ENCODE data around the gene DNAJC6. TPM values are rescaled to one million over a fixed set of nuclear protein-coding genes. Genes with fewer than 3 reads are reported as not detected.

Gene DNAJC6
- total RNA-seq, 4 donors from 2014 or later: 2.8 to 9.2 (median 5.3) TPM

DNA sequence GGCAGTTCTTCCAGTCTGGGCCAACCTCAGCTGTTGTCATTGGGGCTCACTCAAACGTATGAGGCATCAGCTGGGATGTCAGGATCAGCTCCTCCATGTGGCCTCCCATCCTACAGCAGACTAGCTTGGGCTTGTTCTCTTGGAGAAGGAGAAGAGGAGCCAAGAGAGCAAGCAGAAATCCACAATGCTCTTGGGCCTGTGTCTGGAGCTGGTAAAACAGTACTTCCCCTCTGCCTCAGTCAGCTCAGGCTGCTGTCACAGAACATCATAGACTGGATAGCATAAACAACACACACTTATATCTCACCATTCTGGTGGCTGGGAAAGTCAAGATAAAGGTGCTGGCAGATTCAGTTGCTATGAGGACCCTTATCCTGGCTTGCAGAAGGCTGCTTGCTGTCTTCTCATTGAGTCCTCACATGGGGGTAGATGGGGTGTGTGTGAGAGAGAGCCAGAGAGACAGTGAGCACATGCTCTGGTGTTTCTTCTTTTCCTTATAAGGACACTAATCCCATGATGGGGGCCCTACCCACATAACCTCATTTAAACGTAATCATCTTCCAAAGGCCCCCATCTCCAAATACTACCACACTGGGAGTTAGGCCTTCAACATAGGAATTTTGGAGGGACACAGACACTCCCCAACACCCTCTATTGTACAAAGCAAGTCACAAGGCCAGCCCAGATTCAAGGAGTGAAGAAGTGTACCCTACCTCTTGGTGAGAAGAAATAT, 16.3 kb upstream of the DNAJC6 start:
- intact Hi-C loops (cut with DNase I): no loop called here
- no peak for DNase-seq
- no peaks in the 10 kb centered on the region for H3K27me3 ChIP-seq
- WGBS, 2 donors: 88 to 93% methylated on average over 2 of the region's 2 CpGs
- no peak overlapping the region for H3K27ac ChIP-seq
- no peak for TF ChIP-seq CTCF (IDR thresholded peaks at IDR 0.05)
- no peak for TF ChIP-seq POLR2A (IDR thresholded peaks at IDR 0.05)
- H3K4me3 ChIP-seq (replicated peaks in 1 of 3): no peak overlapping the region
- H3K4me1 ChIP-seq: no peaks in the 10 kb centered on the region
- H3K9me3 ChIP-seq: no peaks in the 10 kb centered on the region
- H3K36me3 ChIP-seq: no peaks in the 10 kb centered on the region

DNA sequence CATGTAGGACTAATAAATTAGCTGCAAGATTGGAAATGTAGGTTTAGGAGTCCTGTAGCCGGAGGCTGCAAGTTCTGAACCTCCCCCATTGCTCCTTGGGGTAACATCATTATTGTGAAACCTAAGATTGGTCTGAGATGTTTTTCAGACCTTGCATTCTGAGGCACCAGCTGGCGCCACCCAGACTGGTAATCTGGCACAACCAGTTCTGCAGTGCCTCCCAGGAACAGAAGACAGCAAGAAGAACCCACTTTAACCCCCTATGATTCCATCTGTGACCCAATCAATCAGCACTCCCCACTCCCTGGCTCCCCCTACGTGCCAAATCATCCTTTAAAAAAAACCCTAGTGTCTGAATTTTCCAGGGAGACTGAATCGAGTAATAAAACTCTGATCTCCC, 11.6 kb upstream of the DNAJC6 start:
- Histone ChIP-seq H3K27me3 (no peaks in the 10 kb centered on the region), H3K36me3 (no peaks in the 10 kb centered on the region), H3K27ac (no peak overlapping the region), H3K4me3 (replicated peaks in 1 of 3) (no peak overlapping the region), H3K4me1 (no peaks in the 10 kb centered on the region), H3K9me3 (no peaks in the 10 kb centered on the region)
- intact Hi-C loops (cut with DNase I): no loop called here
- DNase-seq: no peak
- no peak for TF ChIP-seq CTCF (IDR thresholded peaks at IDR 0.05)
- no peak for TF ChIP-seq POLR2A (IDR thresholded peaks at IDR 0.05)
- 69 to 78% methylated on average over 4 of the region's 4 CpGs for WGBS, 2 donors

GRCh38 chr1:65299328-65299727, 10.0 kb upstream of the DNAJC6 start:
- intact Hi-C loops (cut with DNase I): no loop called here
- Histone ChIP-seq H3K4me3 (replicated peaks in 1 of 3) (no peak overlapping the region), H3K9me3 (no peaks in the 10 kb centered on the region), H3K27me3 (no peaks in the 10 kb centered on the region), H3K4me1 (no peaks in the 10 kb centered on the region), H3K36me3 (no peaks in the 10 kb centered on the region), H3K27ac (no peak overlapping the region)
- WGBS, 2 donors: 68 to 97% methylated on average over 1 of the region's 1 CpG
- TF ChIP-seq CTCF (IDR thresholded peaks at IDR 0.05) (no peak), POLR2A (IDR thresholded peaks at IDR 0.05) (no peak)
- DNase-seq: no peak

GRCh38 chr1:65308781-65309303, 501 bp upstream of the DNAJC6 start:
- intact Hi-C loops (cut with DNase I): loop anchor here (10.0 kb wide), 1 partner anchor 54 kb away; no protein-coding TSS in a partner anchor
- Histone ChIP-seq H3K27me3 (no peaks in the 10 kb centered on the region), H3K36me3 (no peaks in the 10 kb centered on the region), H3K27ac (no peak overlapping the region), H3K4me1 (peaks cover 0 to 15% of the 10 kb centered on the region in 2 donors), H3K4me3 (replicated peaks in 1 of 3) (peak overlapping the region in 1 of 3 donors; percentile 25), H3K9me3 (no peaks in the 10 kb centered on the region)
- TF ChIP-seq POLR2A (IDR thresholded peaks at IDR 0.05) (no peak), CTCF (IDR thresholded peaks at IDR 0.05) (no peak)
- no peak for DNase-seq
- 9 to 11% methylated on average over 22 of the region's 22 CpGs for WGBS, 2 donors

- H3K9me3 ChIP-seq: no peaks in the 10 kb centered on the region
- peak overlapping the region in 1 of 3 donors; percentile 25 for H3K4me3 ChIP-seq (replicated peaks in 1 of 3)
Measured at GRCh38 chr1:65310078-65310587, 790 bp downstream of the DNAJC6 start.

More at GRCh38 chr1:65310078-65310587, 790 bp downstream of the DNAJC6 start:
- intact Hi-C loops (cut with DNase I): no loop called here
- WGBS, 2 donors: 2 to 9% methylated on average over 12 of the region's 12 CpGs
- Histone ChIP-seq H3K36me3 (no peaks in the 10 kb centered on the region), H3K27ac (no peak overlapping the region), H3K27me3 (no peaks in the 10 kb centered on the region), H3K4me1 (peaks cover 0 to 15% of the 10 kb centered on the region in 2 donors)
- no peak for TF ChIP-seq CTCF (IDR thresholded peaks at IDR 0.05)
- TF ChIP-seq POLR2A (IDR thresholded peaks at IDR 0.05): no peak
- no peak for DNase-seq

All from thyroid gland (tissue), 4 donors.